Measurements from ENCODE around the gene EMILIN2. TPM values are rescaled to one million over a fixed set of nuclear protein-coding genes. Genes with fewer than 3 reads are reported as not detected.

EMILIN2 gene
- total and polyA plus RNA-seq, 2 donors (not counting 3 experiments of a cell fraction or from before 2014, with no cell fraction given) = 9.4 to 13.4 TPM

DNA sequence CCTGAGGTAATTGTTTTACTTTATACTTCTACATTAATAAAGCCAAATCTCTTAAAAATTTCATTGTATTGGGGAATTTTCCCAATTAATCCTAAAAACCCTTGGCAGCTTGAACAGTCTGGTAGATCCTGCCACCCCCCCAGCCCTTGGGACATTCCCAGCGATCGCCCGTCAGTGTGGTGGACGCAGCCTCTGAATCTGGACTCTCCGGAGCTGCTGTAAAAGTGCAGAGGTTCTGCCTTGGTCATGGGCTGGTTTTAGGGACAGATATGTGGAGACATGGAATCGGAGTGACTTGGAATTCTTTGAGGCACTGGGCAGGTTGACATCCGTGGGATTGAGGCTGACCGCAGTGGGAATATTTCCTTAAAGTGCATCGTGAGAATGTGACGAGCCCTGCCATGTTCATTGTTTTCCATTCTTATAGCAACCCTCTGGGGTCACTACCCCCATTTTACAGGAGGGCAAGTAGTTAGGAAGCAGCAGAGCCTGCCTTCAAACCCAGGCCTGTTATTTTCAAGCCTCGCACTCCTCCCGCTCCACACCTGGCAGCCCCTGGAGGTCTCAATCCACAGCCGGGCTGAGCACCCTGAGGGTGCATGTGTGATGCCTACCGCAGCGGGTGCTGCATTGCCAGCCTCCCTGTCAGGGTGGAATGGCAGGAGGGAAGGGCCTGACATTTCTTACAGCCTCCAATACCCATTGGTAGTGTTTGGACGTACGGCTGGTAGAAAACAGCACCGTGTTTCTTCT, 6.5 kb downstream of the EMILIN2 start:
- DNase-seq (ENCODE audit: low read depth, low spot score) (no peak), FAIRE-seq (no peak)
- H3K36me3 ChIP-seq (ENCODE audit: control insufficient read depth in 2 of 2, extremely low read depth in 1 of 2, insufficient read depth in 2 of 2, low read length in 2 of 2) = no peaks in the 10 kb centered on the region
- H3K9ac ChIP-seq (replicated peaks; ENCODE audit: extremely low read depth, insufficient read depth, low read length) = no peak overlapping the region
- H3K4me2 ChIP-seq (ENCODE audit: insufficient read depth, low read length) = no peak overlapping the region
- H3K9me3 ChIP-seq (replicated peaks; ENCODE audit: control insufficient read depth, insufficient read depth, low read length) = no peaks in the 10 kb centered on the region
- no peak overlapping the region for H3K4me3 ChIP-seq (replicated peaks in 1 of 3; ENCODE audit: insufficient read depth in 1 of 3, low read depth in 1 of 3, low read length in 3 of 3)
- dilution Hi-C loops (cut with MboI; ENCODE audit: extremely low pct_ligation_motif_present, low sequenced_read_pairs) (no loop called here), intact Hi-C loops (cut with micrococcal nuclease) (no loop called here)
- no peak overlapping the region for H2AFZ ChIP-seq (ENCODE audit: low read depth, low read length)
- ChIA-PET CTCF (interaction anchor here (0.6 kb wide), 1 partner anchor 312 kb away, joined by 3 read pairs; no protein-coding TSS in a partner anchor), POLR2A (no interaction called here)
- no peaks in the 10 kb centered on the region for H3K79me2 ChIP-seq (ENCODE audit: control insufficient read depth, insufficient read depth, low read length)
- H3K9me1 ChIP-seq (replicated peaks; ENCODE audit: control insufficient read depth, extremely low read depth, insufficient read depth, low read length) = no peaks in the 10 kb centered on the region
- no peaks in the 10 kb centered on the region for H4K20me1 ChIP-seq (replicated peaks; ENCODE audit: control insufficient read depth, extremely low read depth, insufficient read depth, low read length)
- H3K27me3 ChIP-seq (ENCODE audit: control insufficient read depth in 2 of 2, insufficient read depth in 2 of 2, low read length in 2 of 2) = peaks cover 33 to 59% of the 10 kb centered on the region in 2 experiments
- TF ChIP-seq, protein P1, sequence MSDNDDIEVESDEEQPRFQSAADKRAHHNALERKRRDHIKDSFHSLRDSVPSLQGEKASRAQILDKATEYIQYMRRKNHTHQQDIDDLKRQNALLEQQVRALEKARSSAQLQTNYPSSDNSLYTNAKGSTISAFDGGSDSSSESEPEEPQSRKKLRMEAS (IDR thresholded peaks at IDR 0.05; ENCODE audit: insufficient read depth, insufficient read length) = no peak
- no peak for TF ChIP-seq POLR2A (IDR thresholded peaks at IDR 0.05; ENCODE audit: low read depth, low read length)
- TF ChIP-seq MYC (IDR thresholded peaks at IDR 0.05; ENCODE audit: low read depth, low read length) = no peak
- TF ChIP-seq, protein P2, sequence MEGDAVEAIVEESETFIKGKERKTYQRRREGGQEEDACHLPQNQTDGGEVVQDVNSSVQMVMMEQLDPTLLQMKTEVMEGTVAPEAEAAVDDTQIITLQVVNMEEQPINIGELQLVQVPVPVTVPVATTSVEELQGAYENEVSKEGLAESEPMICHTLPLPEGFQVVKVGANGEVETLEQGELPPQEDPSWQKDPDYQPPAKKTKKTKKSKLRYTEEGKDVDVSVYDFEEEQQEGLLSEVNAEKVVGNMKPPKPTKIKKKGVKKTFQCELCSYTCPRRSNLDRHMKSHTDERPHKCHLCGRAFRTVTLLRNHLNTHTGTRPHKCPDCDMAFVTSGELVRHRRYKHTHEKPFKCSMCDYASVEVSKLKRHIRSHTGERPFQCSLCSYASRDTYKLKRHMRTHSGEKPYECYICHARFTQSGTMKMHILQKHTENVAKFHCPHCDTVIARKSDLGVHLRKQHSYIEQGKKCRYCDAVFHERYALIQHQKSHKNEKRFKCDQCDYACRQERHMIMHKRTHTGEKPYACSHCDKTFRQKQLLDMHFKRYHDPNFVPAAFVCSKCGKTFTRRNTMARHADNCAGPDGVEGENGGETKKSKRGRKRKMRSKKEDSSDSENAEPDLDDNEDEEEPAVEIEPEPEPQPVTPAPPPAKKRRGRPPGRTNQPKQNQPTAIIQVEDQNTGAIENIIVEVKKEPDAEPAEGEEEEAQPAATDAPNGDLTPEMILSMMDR (IDR thresholded peaks at IDR 0.05; ENCODE audit: extremely low read depth in 1 of 2, insufficient read depth in 1 of 2, low read depth in 1 of 2, low read length in 2 of 2) = no peak
- no peak for TF ChIP-seq GATA2 (IDR thresholded peaks at IDR 0.05; ENCODE audit: insufficient read depth, insufficient read length, low read depth, low read length)
- no peak for TF ChIP-seq FOS (IDR thresholded peaks at IDR 0.05; ENCODE audit: borderline replicate concordance, insufficient read depth, low read length)
- TF ChIP-seq JUN (IDR thresholded peaks at IDR 0.05; ENCODE audit: borderline replicate concordance, insufficient read depth, insufficient read length, low read depth) = no peak
- TF ChIP-seq EZH2 (IDR thresholded peaks at IDR 0.05; ENCODE audit: borderline replicate concordance, low read depth, low read length, severe bottlenecking) = no peak
- TF ChIP-seq POLR2AphosphoS5 (IDR thresholded peaks at IDR 0.05; ENCODE audit: insufficient read depth, low read depth, low read length) = no peak
- H3K4me1 ChIP-seq (ENCODE audit: control insufficient read depth, extremely low read depth, insufficient read depth, low read length) = no peaks in the 10 kb centered on the region
- no peak overlapping the region for H3K27ac ChIP-seq (ENCODE audit: insufficient read depth, low read depth, low read length)
- no TSS peak for BruUV-seq (replicated peaks)
